GM18868 (cell line): ENCODE results near the gene ABHD17C.

Source experiments
- ATAC-seq: cut with Tn5 transposase; IDR thresholded peaks from one replicate; pipeline ENCODE4 v1.9.1; 2021; ENCODE audit warnings: mild to moderate bottlenecking, moderate library complexity; ENCODE audit not compliant: unreplicated experiment

ABHD17C gene

GRCh38 chr15:80689294-80689693 is 5.8 kb upstream of the ABHD17C start:
- no peak for ATAC-seq

- ATAC-seq = no peak
Observed at GRCh38 chr15:80689716-80690115, 5.4 kb upstream of the ABHD17C start.

GRCh38 chr15:80691575-80691974 is 3.5 kb upstream of the ABHD17C start:
- ATAC-seq = no peak

- peak; percentile 5 for ATAC-seq
Observed at GRCh38 chr15:80693682-80694610, 1.2 kb upstream of the ABHD17C start.

GRCh38 chr15:80694611-80695098 is 455 bp upstream of the ABHD17C start:
- peak; percentile 37 for ATAC-seq

GRCh38 chr15:80695911-80696661 is 976 bp downstream of the ABHD17C start:
- ATAC-seq = no peak

GRCh38 chr15:80697075-80697685 is 2.1 kb downstream of the ABHD17C start:
- no peak for ATAC-seq

GRCh38 chr15:80698676-80699075 is 3.6 kb downstream of the ABHD17C start:
- no peak for ATAC-seq

- no peak for ATAC-seq
Observed at GRCh38 chr15:80699981-80700380, 4.9 kb downstream of the ABHD17C start.

- no peak for ATAC-seq
Observed at GRCh38 chr15:80701676-80702311, 6.7 kb downstream of the ABHD17C start.

GRCh38 chr15:80703081-80703480 is 8.0 kb downstream of the ABHD17C start:
- ATAC-seq = no peak

GRCh38 chr15:80703965-80704364 is 8.9 kb downstream of the ABHD17C start:
- no peak for ATAC-seq

GRCh38 chr15:80706161-80706560 is 11.1 kb downstream of the ABHD17C start:
- ATAC-seq = no peak

GRCh38 chr15:80709542-80709941 is 14.4 kb downstream of the ABHD17C start:
- no peak for ATAC-seq

GRCh38 chr15:80710635-80711554 is 15.8 kb downstream of the ABHD17C start:
- peak; percentile 72 for ATAC-seq

- ATAC-seq = no peak
Observed at GRCh38 chr15:80711886-80712285, 16.8 kb downstream of the ABHD17C start.

- no peak for ATAC-seq
Observed at GRCh38 chr15:80712956-80713355, 17.8 kb downstream of the ABHD17C start.

GRCh38 chr15:80721476-80721875 is 26.4 kb downstream of the ABHD17C start:
- ATAC-seq = no peak

GRCh38 chr15:80722811-80723210 is 27.7 kb downstream of the ABHD17C start:
- ATAC-seq = no peak

GRCh38 chr15:80727196-80727595 is 32.1 kb downstream of the ABHD17C start:
- ATAC-seq = no peak
